HepG2 (cell line): ENCODE results near the gene HEMK1. TPM values are rescaled to one million over a fixed set of nuclear protein-coding genes. Genes with fewer than 3 reads are reported as not detected.

Source experiments
- ARHGAP35 ChIP-seq: sonication (generic); formaldehyde crosslinking; IDR thresholded peaks from 2 replicates; pipeline ENCODE4 v1.9.0; 2022; ENCODE audit warnings: mild to moderate bottlenecking, inconsistent platforms, moderate library complexity, missing genetic modification reagents, borderline replicate concordance
- E2F1 ChIP-seq: sonication (generic); formaldehyde crosslinking; IDR thresholded peaks from 2 replicates; pipeline ENCODE4 v1.5.0; 2020; ENCODE audit warnings: missing genetic modification reagents
- ELF1 ChIP-seq: sonication (generic); formaldehyde crosslinking; IDR thresholded peaks from 2 replicates; pipeline ENCODE4 v1.4.0; 2020; ENCODE audit warnings: missing genetic modification reagents
- HINFP ChIP-seq: sonication (generic); formaldehyde crosslinking; IDR thresholded peaks from 2 replicates; pipeline ENCODE4 v1.4.0; 2020; ENCODE audit warnings: low read depth, mild to moderate bottlenecking, missing genetic modification reagents
- MIER2 ChIP-seq: IDR thresholded peaks from 2 replicates; pipeline ENCODE4 v1.6.1; 2016; ENCODE audit warnings: missing biosample characterization, missing genetic modification reagents
- MIER3 ChIP-seq: IDR thresholded peaks from 2 replicates; pipeline ENCODE4 v1.6.1; 2016; ENCODE audit warnings: missing compliant biosample characterization, borderline replicate concordance
- MLLT10 ChIP-seq: sonication (generic); formaldehyde crosslinking; IDR thresholded peaks from 2 replicates; pipeline ENCODE4 v1.4.0; 2020; ENCODE audit warnings: missing genetic modification reagents
- NR1H2 ChIP-seq: sonication (generic); formaldehyde crosslinking; IDR thresholded peaks from 2 replicates; pipeline ENCODE4 v1.8.1; 2022; ENCODE audit warnings: low read depth, missing genetic modification reagents, borderline replicate concordance
- PBX3 ChIP-seq: sonication (generic); formaldehyde crosslinking; IDR thresholded peaks from 2 replicates; pipeline ENCODE4 v1.8.1; 2023; ENCODE audit warnings: missing genetic modification reagents, inconsistent platforms, borderline replicate concordance
- PHF21A ChIP-seq: sonication (generic); formaldehyde crosslinking; IDR thresholded peaks from 2 replicates; pipeline ENCODE4 v1.5.0; 2020; ENCODE audit warnings: mild to moderate bottlenecking, missing genetic modification reagents
- POLR2G ChIP-seq: fragments of 200-400 bp; formaldehyde crosslinking; IDR thresholded peaks from 2 replicates; pipeline ENCODE4 v1.6.1; 2018; ENCODE audit warnings: mild to moderate bottlenecking, low read depth, low read length, moderate library complexity
- SP1 ChIP-seq, 2 experiments: fragments of 450-650 bp in 1 of 2; sonication (generic) in 1 of 2; formaldehyde crosslinking in 1 of 2; IDR thresholded peaks; 2 replicates each; pipeline versions ENCODE4 v1.4.0 to v1.6.1; 2016 to 2020; ENCODE audit warnings: missing genetic modification reagents in 1 of 2
- THAP11 ChIP-seq: IDR thresholded peaks from 2 replicates; pipeline ENCODE4 v1.6.1; 2016; ENCODE audit warnings: missing biosample characterization, missing genetic modification reagents
- TOPORS ChIP-seq: sonication (generic); formaldehyde crosslinking; IDR thresholded peaks from 2 replicates; pipeline ENCODE4 v1.8.0; 2023; ENCODE audit warnings: mild to moderate bottlenecking, missing genetic modification reagents
- YEATS4 ChIP-seq: sonication (generic); formaldehyde crosslinking; IDR thresholded peaks from 2 replicates; pipeline ENCODE4 v1.4.0; 2020; ENCODE audit warnings: missing genetic modification reagents, borderline replicate concordance
- ZBTB34 ChIP-seq: sonication (generic); formaldehyde crosslinking; IDR thresholded peaks from 2 replicates; pipeline ENCODE4 v1.8.0; 2022; ENCODE audit warnings: mild to moderate bottlenecking, missing genetic modification reagents
- ZBTB43 ChIP-seq: sonication (generic); formaldehyde crosslinking; conservative IDR thresholded peaks from 2 replicates; pipeline ENCODE4 v1.4.0; 2020; ENCODE audit warnings: missing genetic modification reagents
- ZFP36L2 ChIP-seq: sonication (generic); formaldehyde crosslinking; IDR thresholded peaks from 2 replicates; pipeline ENCODE4 v1.4.0; 2020; ENCODE audit warnings: missing genetic modification reagents
- ZNF704 ChIP-seq: sonication (generic); formaldehyde crosslinking; IDR thresholded peaks from 2 replicates; pipeline ENCODE4 v1.8.1; 2023; ENCODE audit warnings: mild to moderate bottlenecking, inconsistent platforms, moderate library complexity, missing genetic modification reagents, borderline replicate concordance
- ZNF709 ChIP-seq: sonication (generic); formaldehyde crosslinking; IDR thresholded peaks from 2 replicates; pipeline ENCODE4 v1.5.0; 2020; ENCODE audit warnings: mild to moderate bottlenecking, missing genetic modification reagents
- polyA plus RNA-seq, 8 experiments: library from polyadenylated mRNA; depleted of rRNA in 3 of 8; stranded (reverse) in 7 of 8; unstranded in 1 of 8; fragments of >200 nt; fragmentation: Illumina TruSeq in 4 of 8; extraction: Trizol in 4 of 8; gene quantifications; 2 replicates each; pipeline versions ENCODE4 v1.2.1 to v1.2.3, GENCODE V29; 2011 to 2016; ENCODE audit warnings: low read depth in 4 of 8, missing spikeins in 1 of 8, mixed read lengths in 1 of 8; ENCODE audit not compliant: insufficient read depth in 1 of 8
- total RNA-seq, 5 experiments: library from RNA; depleted of rRNA; stranded (reverse); fragments of >200 nt; fragmentation: Illumina TruSeq; extraction: Trizol; gene quantifications; 2 replicates each; pipeline ENCODE4 v1.2.3, GENCODE V29; 2016; ENCODE audit warnings: low read depth in 1 of 5

HEMK1 gene
- total and polyA plus RNA-seq, 2 of the 13 experiments (the other 11 are each of a cell fraction or from before 2014, with no cell fraction given) = 9.8 to 12.6 TPM

GRCh38 chr3:50587806-50588758 lies 18.8 kb downstream of the HEMK1 start (continued):
- TF ChIP-seq E2F1 (CRISPR knock-in tag) = no peak
- TF ChIP-seq HINFP (CRISPR knock-in tag) = peak; percentile 11; the same call in 1 of the 2 replicates
- no peak; the same call in 1 of the 2 replicates for TF ChIP-seq PHF21A
- peak; percentile 41; the same call in 1 of the 2 replicates for TF ChIP-seq ELF1 (CRISPR knock-in tag)
- no peak for TF ChIP-seq SP1 (IDR thresholded peaks at IDR 0.05)
- 0 out of 2 replicates have a peak, but pooled peaks have one; percentile 25 for TF ChIP-seq SP1 (CRISPR knock-in tag; IDR thresholded peaks at IDR 0.05)
- TF ChIP-seq ZNF704 (CRISPR knock-in tag) = no peak
- TF ChIP-seq MIER3 = no peak
- no peak for TF ChIP-seq NR1H2 (CRISPR knock-in tag)
- TF ChIP-seq THAP11 (CRISPR knock-in tag) = peak; percentile 39; the same call in 1 of the 2 replicates
- no peak for TF ChIP-seq MIER2 (CRISPR knock-in tag)
- TF ChIP-seq ARHGAP35 (CRISPR knock-in tag) = no peak
- peak; percentile 63; the same call in 1 of the 2 replicates for TF ChIP-seq ZBTB34 (CRISPR knock-in tag)
- no peak for TF ChIP-seq YEATS4 (CRISPR knock-in tag)
- peak; percentile 41; the same call in 1 of the 2 replicates for TF ChIP-seq ZBTB43 (CRISPR knock-in tag)
- no peak for TF ChIP-seq MLLT10 (CRISPR knock-in tag)
- 0 out of 2 replicates have a peak, but pooled peaks have one; percentile 67 for TF ChIP-seq ZNF709
- no peak for TF ChIP-seq ZFP36L2
- TF ChIP-seq POLR2G = peak; percentile 71; the same call in 1 of the 2 replicates
- TF ChIP-seq TOPORS (CRISPR knock-in tag) = no peak
- no peak for TF ChIP-seq PBX3 (CRISPR knock-in tag)
